Liver (tissue), 3 donors: ENCODE measurements around the gene EIF4E3.

Experiments used
- ATF3 ChIP-seq: IDR thresholded peaks from 2 replicates; pipeline ENCODE4 v1.6.1; 2016; ENCODE audit warnings: antibody characterized with exemption
- CTCF ChIP-seq: fragments of 150-350 bp; IDR thresholded peaks from 2 replicates; pipeline ENCODE4 v1.5.1; 2017; ENCODE audit warnings: improper control_type of control experiment, low read depth, low read length; ENCODE audit not compliant: missing input control
- FOXA2 ChIP-seq: IDR thresholded peaks from 2 replicates; pipeline ENCODE4 v1.6.1; 2016; ENCODE audit warnings: antibody characterized with exemption
- JUND ChIP-seq, 2 donors: IDR thresholded peaks; 2 replicates each; pipeline ENCODE4 v1.6.1; 2016; ENCODE audit warnings: antibody characterized with exemption in 2 of 2
- MAX ChIP-seq: IDR thresholded peaks from 2 replicates; pipeline ENCODE4 v1.6.1; 2016; ENCODE audit warnings: antibody characterized with exemption
- REST ChIP-seq: IDR thresholded peaks from 2 replicates; pipeline ENCODE4 v1.6.1; 2016; ENCODE audit warnings: antibody characterized with exemption, mild to moderate bottlenecking
- YY1 ChIP-seq: IDR thresholded peaks from 2 replicates; pipeline ENCODE4 v1.6.1; 2016; ENCODE audit warnings: antibody characterized with exemption, mild to moderate bottlenecking
- donor health status: healthy.
- donor health status: healthy.

GRCh38 chr3:71653414-71653807, 71.8 kb downstream of the EIF4E3 start:
- TF ChIP-seq CTCF (no peak), JUND (IDR thresholded peaks at IDR 0.05) (no peak), YY1 (no peak), REST (no peak), ATF3 (no peak), MAX (no peak), FOXA2 (no peak)
